ENCODE results near the gene PRUNE2. TPM values are rescaled to one million over a fixed set of nuclear protein-coding genes. Genes with fewer than 3 reads are reported as not detected.

Gene PRUNE2
- total RNA-seq, 2 experiments from 2014 or later = 0.27 to 0.40 TPM

DNA sequence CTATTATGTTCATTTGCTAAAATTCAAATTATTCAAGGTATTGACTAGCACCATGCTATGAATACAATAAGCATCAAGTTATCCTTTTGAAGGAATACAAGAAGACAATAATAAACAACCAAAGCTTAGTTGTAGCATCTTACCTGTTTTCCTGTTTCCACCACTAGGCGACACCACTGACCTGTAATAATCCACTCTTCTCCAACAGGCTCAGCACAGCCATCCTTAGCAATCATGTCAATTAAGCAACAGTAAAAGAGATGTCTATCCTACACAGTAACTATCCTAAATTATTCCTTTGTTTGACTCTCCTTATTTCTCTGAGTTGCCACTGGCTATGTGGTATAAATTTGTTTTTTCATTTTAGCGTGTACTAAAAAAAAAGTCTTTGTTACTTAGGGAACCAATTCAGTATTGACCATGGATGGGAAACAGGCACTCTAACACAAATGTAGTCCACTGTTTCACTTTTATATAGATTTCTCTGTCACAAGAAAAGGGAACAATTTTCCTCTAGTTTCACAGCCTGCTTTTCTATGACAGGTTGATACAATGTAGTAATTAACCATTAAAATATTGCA is 95.4 kb downstream of the PRUNE2 start:
- CTCF ChIA-PET = interaction anchor here (0.6 to 1.8 kb wide), 4 partner anchors 207 to 810 kb away, joined by 3 to 4 read pairs (median 4); partner anchors contain the start of gene FOXB2

DNA sequence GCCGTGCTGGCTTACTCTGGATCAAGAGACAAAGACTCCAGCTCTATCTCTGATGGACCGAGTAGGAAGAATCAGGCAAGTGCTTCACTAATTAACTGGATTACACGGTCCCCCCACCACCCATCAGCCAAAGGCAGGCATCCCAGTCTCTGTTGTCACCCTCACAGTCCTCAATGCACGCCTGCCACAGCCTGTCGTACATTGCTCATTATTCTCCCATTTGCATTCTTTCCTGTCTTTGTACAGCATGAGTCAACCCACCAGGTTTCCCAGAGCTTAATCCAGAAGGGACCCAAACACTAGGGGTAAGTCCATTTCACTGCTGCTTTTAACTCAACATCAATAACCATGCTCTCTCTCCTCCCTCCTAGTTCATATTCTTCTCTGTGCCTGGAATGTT is 97.3 kb downstream of the PRUNE2 start:
- POLR2A ChIA-PET = no interaction called here
- CTCF ChIA-PET = interaction anchor here (1.8 kb wide), 1 partner anchor 343 kb away, joined by 4 read pairs; no protein-coding TSS in a partner anchor

More for the DNA sequence above, 95.4 kb downstream of the PRUNE2 start:
- POLR2A ChIA-PET = no interaction called here

DNA sequence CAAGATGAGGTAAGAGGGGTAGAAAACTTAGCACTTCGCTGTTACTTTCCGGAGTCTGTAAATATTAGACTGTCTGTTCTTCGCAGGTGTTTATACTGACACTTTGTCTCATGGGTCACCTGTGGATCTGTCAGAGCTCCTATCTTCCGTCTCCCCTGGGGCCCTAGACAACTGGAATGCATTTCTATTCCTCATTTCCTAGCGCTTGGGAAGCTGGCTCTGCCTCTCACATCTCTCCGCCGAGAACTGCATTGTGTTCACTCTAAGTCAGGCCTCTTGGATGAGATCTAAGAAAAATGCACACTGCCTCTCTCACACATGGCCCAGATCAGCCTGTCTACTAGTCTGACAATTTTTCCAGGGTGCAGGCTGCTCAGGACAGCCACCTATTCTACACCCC is 102.2 kb downstream of the PRUNE2 start:
- ChIA-PET POLR2A (no interaction called here), CTCF (no interaction called here)

DNA sequence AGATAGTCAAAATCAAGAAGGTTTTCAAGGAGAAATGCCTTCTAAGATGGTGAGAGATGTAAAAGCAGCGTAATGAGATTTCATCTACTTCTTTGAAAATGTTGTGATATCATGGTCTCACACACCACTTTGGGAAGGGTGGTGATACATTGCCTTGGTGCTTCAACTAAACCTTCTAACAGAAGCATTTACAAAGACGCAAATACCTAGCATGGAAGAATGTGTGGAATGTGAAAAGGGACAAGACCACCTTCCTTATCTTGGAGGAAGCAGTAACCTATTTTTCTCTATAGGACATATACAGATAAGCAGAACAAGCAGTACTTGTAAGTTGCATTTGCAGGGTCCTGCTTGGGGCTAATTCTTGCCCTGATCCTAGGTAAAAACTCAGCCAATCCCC is 102.8 kb downstream of the PRUNE2 start:
- ChIA-PET CTCF (no interaction called here), POLR2A (no interaction called here)

DNA sequence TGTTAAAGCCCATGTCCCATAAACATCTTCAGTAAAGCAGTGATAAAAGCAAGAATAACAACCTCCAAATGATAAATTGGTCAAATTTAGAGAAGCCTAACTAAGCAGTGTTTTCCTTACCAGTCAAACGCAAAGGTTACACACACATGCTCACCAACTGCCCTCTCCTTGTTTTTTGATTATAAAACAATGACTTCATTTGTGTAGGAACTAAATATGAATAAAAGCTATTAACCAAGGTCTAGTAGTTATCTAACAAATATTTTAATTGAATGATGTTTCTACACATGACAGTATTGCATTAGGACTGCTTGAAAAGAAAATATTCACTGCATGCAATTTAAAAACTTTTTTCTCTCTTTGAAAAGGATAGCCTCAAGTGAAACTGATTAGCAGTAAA is 105.0 kb downstream of the PRUNE2 start:
- CTCF ChIA-PET = no interaction called here

DNA sequence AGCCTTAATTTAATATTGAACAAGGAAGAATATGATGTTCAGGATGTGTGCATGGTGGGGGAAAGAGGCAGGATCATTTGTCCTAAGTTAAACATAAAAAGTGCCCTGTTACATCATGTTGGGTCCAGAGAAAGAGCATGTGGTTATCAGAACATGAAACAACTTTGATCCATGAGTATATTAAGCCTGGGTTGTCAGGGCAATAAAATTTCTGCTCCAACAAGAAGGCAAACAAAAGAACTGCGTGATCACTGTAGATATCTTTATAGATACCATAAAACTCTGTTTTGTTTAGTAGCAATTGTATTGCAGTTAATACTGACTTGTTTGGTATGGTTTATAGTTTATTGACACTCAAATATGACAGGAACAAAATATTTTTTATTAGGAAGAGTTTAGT is 106.4 kb downstream of the PRUNE2 start:
- CTCF ChIA-PET = no interaction called here
- POLR2A ChIA-PET = no interaction called here

More for the DNA sequence above, 105.0 kb downstream of the PRUNE2 start:
- POLR2A ChIA-PET = no interaction called here

DNA sequence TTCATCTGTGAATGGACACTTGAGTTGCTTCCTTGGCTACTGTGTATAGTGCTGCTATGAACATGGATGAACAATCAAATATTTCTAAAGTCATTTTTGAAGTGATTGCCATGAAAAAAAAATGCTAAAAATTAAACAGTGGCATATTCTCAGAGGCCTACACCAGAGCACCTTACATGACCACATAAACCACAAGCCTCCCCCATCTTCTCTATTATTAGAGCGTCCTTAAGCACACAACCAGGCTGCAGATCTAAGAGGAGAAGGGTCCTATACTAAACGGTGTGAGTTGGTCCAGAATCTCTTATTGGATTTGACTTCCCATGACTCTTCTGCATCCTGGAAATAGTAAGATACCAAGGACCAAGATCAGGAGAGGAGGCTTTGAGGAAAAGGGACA is 107.4 kb downstream of the PRUNE2 start:
- ChIA-PET POLR2A (no interaction called here), CTCF (no interaction called here)

DNA sequence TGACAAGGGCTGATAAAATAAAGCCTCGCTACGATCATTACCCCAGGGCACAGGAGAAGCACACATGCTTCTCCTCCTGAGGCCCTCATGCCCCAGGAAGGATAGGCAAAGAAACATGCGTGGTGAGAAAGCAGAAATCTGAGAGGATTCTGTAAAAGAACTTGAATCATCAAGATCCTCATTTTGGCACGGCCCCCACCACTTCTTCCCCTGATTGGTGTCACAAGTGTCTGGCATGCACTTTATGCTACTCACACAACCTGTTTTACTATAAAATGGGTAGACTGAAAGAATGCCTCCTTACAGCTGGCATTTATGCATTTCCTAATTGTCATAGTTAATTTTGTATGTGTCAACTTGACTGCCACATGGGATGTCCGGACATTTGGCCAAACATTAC is 109.6 kb downstream of the PRUNE2 start:
- ChIA-PET CTCF (no interaction called here), POLR2A (no interaction called here)

DNA sequence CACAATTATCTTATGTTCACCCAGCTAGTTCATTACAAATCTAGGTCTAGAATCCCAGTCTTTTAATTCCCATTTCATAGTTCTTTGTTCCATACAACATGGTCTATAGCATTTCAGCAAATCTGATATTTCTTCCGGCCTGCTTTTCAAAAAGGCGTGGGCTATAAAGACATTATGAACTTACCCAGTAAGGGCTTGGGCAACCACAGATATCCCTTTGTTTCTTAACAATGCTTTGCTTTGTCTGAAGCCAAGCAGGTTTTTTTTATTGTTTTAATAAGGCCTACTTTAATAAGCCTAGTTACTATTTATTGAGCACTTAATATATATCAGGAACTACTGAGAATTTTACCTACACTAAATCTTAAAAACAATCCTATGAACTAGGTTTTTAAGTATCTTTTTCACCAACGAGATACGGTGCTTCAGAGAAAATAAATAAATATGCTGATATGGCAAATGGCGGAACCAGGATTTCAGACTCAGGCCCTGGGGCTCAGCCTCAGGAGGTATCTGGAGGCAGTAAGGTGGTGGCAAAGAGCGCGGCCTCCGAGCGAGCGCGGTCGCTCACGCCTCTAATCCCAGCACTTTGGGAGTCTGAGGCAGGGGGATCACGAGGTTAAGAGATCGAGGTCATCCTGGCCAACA is 112.0 kb downstream of the PRUNE2 start:
- ChIA-PET POLR2A (no interaction called here), CTCF (interaction anchor here (0.7 kb wide), 1 partner anchor 194 kb away, joined by 3 read pairs; no protein-coding TSS in a partner anchor)

DNA sequence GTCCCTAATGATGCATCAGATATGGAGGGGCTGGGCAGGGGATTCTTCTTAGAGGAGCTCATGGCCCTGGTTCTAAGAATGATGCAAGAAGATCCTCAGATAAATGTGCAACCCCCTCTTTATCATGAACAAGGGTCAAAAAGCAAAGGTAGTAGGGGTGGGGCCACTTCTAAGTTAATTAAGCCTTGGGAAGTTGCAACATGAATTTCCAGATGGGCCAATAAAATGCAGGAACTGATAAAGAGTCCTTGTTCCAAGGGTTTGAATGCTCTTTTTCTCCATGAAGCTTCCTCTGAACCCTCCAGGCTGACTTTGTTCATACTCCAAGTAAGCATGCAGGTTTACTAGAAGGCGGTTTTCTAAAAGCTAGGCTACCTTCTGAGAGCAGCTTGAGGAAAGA is 116.1 kb downstream of the PRUNE2 start:
- CTCF ChIA-PET = no interaction called here
- POLR2A ChIA-PET = no interaction called here

DNA sequence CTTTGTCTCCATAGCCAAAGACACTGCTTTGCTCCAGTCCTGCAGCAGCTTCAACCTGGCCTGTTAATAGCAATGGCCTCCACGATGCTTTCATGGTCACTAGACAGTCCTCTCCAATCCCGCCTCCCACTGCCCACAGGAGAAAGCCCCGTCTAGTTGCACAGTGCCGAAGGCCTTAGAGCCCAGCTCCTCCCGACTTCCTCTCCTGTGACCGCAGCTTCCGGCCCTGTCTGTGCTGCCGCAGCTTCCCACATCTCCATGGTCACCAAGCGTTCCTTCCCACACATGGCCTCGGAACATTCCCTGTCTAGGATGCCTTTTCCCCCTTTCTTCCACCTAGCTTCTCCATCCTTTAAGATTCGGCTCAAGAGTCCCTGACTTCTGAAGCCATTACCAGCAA is 118.2 kb downstream of the PRUNE2 start:
- CTCF ChIA-PET = no interaction called here
- POLR2A ChIA-PET = no interaction called here

DNA sequence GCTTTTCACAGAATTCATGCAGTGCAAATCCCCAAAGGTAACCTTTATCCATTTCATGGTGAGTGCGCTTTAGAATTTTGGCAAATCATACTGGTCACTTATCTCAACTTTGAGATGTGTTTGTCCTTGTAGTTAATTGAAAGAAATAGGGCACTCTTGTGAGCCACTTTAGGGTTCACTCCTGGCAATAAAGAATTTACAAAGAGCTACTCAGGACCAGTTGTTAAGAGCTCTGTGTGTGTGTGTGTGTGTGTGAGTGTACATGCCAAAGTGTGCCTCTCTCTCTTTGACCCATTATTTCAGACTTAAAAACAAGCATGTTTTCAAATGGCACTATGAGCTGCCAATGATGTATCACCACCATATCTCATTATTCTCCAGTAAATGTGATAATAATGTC is 120.4 kb downstream of the PRUNE2 start:
- CTCF ChIA-PET = no interaction called here
- POLR2A ChIA-PET = no interaction called here

DNA sequence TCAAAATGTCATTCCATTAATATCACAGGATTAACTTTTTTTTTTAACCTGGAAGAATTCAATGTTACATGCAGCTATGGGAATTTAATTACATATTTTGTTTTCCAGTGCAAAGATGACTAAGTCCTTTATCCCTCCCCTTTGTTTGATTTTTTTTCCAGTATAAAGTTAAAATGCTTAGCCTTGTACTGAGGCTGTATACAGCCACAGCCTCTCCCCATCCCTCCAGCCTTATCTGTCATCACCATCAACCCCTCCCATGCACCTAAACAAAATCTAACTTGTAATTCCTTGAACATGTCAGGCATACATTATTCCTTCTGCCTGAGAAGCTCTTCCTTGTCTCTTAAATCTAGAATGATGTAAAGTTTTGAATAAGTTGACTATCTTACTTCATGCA is 121.0 kb downstream of the PRUNE2 start:
- POLR2A ChIA-PET = no interaction called here
- CTCF ChIA-PET = no interaction called here

DNA sequence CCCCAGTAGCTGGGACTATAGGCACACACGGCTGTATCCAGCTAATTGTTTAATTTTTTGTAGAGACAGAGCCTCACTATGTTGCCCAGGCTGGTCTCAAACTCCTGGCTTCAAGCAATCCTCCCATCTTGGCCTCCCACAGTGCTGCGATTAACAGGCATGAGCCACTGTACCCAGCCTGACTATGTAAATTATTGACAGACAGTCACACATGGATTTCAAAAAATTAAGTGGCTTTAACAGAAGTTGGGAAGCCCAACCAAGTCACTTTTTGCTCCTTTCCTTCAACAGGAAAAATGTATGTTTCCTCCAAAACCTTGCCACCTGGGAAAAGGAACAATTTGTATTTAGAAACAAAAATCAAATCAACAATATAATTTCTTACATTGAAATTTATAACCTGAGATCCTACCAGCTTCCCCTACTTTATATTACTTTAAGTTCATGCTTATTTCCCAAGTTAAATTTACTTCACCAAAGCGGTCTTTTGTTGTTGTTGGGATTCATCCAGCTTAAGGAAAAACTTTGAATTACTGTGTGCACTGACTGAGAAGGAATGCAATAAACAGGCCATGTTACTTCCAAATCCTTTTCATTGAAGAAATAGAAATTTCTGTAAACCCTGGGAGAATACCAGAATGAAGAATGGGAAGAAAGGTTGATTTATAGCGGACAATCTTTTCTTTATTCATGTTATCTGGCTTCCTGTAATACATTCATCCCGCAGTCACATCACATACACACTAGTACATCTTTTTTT is 133.0 kb downstream of the PRUNE2 start:
- POLR2A ChIA-PET = no interaction called here
- CTCF ChIA-PET = interaction anchor here (0.6 kb wide), 1 partner anchor 470 kb away, joined by 3 read pairs; no protein-coding TSS in a partner anchor

DNA sequence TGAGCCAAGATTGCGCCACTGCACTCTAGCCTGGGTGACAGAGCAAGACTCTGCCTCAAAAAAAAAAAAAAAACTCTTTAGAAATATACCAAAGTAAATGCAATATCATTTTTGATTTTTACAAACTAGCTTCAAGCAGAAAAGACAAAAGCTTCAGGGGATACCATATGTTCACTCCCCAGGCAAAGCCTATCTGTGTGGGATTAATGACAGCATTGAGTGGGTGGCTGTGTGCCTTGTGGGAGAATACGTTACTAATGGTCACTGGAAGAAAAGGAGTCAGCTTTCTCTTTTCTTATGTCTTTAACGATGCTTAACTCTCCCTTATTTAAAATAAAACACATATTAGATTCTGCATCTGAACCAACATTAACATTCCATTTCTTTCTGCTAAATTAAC is 139.8 kb downstream of the PRUNE2 start:
- POLR2A ChIA-PET = no interaction called here
- CTCF ChIA-PET = interaction anchor here (0.7 kb wide), 1 partner anchor 165 kb away, joined by 4 read pairs; no protein-coding TSS in a partner anchor

DNA sequence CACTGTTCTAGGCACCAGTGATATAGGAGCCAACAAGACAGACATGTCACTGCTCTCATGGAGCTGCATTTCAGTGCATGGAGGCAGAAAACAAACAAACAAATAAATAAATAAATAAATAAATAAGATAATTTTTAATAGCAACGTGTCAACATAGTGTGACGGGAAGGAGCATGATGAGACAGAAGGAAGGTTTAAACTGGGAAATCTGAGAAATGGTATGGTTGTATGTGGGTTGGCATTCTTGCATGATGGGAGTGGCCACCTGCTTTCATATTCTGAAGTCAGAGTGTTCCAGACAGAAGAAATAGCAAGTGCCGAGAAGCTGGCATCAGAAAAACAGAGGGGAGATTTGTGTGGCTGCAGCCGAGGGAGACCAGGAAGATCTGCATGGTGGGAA is 141.8 kb downstream of the PRUNE2 start, which contains the start of gene PCA3:
Gene PCA3 (plus strand): TSS at position 301 of the 400 bp plus-strand sequence.
- POLR2A ChIA-PET = no interaction called here

DNA sequence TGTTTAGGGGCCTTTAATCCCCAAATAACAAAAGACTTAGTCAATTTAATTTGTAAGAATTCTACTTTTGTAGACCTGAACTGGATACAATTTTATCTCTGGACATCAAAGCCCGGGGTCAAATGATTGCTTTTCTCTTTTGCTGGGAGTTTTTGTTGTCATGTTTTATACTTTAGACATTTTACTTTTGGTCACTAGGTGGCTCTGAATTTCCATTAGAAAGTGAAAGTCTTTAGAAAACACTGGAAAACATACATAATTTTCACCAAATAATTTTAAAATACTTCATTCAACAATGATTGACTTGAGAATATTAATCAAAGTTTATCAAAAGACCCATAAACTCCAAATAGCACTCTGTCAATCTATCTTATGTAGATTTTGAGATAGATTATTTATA is 144.5 kb downstream of the PRUNE2 start:
- POLR2A ChIA-PET = no interaction called here

More for the DNA sequence above, 141.8 kb downstream of the PRUNE2 start, which contains the start of gene PCA3:
- CTCF ChIA-PET = no interaction called here

DNA sequence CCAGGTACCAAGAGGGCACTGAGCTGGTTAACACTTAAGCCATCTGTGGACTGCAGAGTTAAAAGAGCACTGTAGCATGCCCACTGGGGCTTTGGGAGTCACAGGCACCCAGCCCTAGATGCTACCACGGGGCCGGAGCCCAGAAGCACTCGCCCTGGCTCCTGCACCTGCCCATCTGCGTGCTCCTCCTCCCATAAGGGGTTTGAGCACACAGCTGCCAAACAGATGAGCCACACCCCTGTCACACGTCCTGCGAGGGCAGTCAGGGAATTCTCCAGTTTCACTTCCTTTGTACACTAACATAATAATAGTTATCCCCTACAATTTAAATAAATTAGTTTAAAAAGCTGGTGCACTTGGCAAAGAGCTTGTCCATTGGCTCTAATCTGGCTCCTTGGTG is 146.2 kb downstream of the PRUNE2 start:
- CTCF ChIA-PET = no interaction called here
- POLR2A ChIA-PET = no interaction called here

More for the DNA sequence above, 144.5 kb downstream of the PRUNE2 start:
- CTCF ChIA-PET = no interaction called here

DNA sequence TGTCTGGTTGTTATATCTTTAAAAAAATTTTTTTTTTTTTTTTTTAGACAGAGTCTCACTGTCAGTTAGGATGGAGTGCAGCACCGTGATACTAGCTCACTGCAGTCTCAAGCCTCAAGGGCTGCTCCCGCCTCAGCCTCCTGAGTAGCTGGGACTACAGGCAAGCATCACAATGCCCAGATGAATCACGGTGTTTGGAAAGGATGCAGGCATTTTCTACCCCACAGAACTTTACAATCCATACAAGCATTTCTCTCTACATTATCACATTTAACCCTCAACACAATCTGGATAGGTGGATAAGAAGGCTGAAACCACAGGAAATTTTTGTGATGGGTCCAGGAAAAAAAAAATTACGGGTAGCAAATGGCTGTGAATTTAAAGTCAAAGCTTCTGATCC is 147.4 kb downstream of the PRUNE2 start:
- POLR2A ChIA-PET = no interaction called here
- CTCF ChIA-PET = no interaction called here

DNA sequence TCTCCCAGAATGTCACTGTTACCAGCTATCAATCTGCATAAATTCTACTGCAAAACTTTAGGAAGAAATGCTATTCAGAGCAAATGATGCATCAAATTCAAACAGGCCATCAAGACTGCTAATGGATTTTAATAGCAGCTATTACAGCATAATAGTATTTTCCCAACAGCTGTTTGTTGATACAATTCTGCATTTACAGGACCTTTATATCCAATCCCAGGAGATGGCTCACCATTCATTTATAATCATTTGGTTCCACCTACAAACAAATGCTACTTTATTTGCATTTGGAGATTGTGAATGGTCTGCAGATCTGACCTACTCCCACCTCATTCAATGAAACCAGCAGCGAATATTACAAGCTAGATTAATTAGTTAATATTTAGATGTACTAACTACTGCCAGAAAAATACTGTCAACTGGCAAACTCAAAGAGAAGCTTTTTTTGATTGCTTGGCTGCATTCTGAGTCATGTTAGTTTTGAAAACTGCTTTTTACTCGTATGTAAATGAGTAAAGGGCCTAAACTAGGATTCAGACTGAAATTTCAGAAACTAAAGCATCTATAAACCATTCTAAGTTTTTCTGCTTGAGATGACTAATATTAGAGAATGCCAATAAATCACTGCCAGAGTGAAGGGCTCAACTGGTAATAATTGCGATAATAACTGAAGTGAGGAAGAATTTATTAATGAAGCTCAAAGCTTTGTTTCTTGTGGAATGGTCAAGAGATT is 148.8 kb downstream of the PRUNE2 start:
- ChIA-PET POLR2A (no interaction called here), CTCF (no interaction called here)

DNA sequence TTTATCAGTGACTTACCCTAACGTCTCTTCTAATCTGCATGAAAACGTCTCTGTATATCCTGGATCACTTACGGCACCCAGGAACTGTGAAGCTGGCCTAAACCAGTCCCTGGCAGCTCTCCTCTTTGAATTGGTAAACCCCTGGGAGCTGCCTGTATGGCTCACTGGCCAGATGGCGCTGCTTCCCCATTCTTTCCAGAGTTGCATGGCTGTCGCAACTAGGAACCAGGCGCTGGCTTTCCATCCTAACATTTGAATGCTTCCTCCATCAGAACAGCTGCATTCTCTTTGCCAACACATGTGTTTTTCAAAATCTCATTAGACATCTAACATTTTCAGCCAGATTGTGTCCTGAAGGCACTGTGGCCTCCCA is 149.7 kb downstream of the PRUNE2 start:
- ChIA-PET CTCF (no interaction called here), POLR2A (no interaction called here)
